Neural cell (in vitro differentiated cells): ENCODE results near the gene RNF144A. TPM values are rescaled to one million over a fixed set of nuclear protein-coding genes. Genes with fewer than 3 reads are reported as not detected.

Source experiments
- polyA plus RNA-seq: library from polyadenylated mRNA; depleted of rRNA; stranded (reverse); fragments of >200 nt; gene quantifications from 2 replicates; pipeline ENCODE4 v1.2.3, GENCODE V29; 2014

The RNF144A gene
- polyA plus RNA-seq, 1 donor from 2014 or later: 26.9 TPM

Other genes with a start within 250 kb of the RNF144A start
- gene CMPK2, start 51.5 kb upstream of the RNF144A start, polyA plus RNA-seq: 6.5 and 6.7 TPM in 2 replicates
- 0.16 and 1.2 TPM in 2 replicates for gene RSAD2, start 39.6 kb upstream of the RNF144A start, polyA plus RNA-seq